Neuronal stem cell (in vitro differentiated cells): ENCODE measurements around the gene SOX5.

ENCODE experiments used
- DNase-seq: peaks from one replicate; pipeline ENCODE4 v3.0.0-alpha.2; 2013; ENCODE audit warnings: low spot score
- H2AFZ ChIP-seq: one replicate; pipeline ENCODE4 v1.6.1; 2013; ENCODE audit warnings: mild to moderate bottlenecking, low read length, inconsistent platforms
- H2AK5ac ChIP-seq: 2 replicates; pipeline ENCODE4 v1.6.1; 2013; ENCODE audit warnings: low read depth, mild to moderate bottlenecking, inconsistent platforms, low read length, moderate library complexity, mixed read lengths
- H2BK120ac ChIP-seq: 2 replicates; pipeline ENCODE4 v1.6.1; 2013; ENCODE audit warnings: low read depth, mild to moderate bottlenecking, inconsistent platforms, low read length, moderate library complexity, mixed read lengths
- H2BK12ac ChIP-seq: one replicate; pipeline ENCODE4 v1.6.1; 2013; ENCODE audit warnings: low read length, inconsistent platforms
- H2BK15ac ChIP-seq: 2 replicates; pipeline ENCODE4 v1.6.1; 2013; ENCODE audit warnings: mild to moderate bottlenecking, low read length, inconsistent platforms, mixed read lengths
- H2BK5ac ChIP-seq: one replicate; pipeline ENCODE4 v1.6.1; 2013; ENCODE audit warnings: inconsistent platforms, mild to moderate bottlenecking, low read length, moderate library complexity
- H3K14ac ChIP-seq: one replicate; pipeline ENCODE4 v1.6.1; 2013; ENCODE audit warnings: low read length, inconsistent platforms
- H3K18ac ChIP-seq: 2 replicates; pipeline ENCODE4 v1.6.1; 2013; ENCODE audit warnings: low read length, inconsistent platforms
- H3K23ac ChIP-seq: 2 replicates; pipeline ENCODE4 v1.6.1; 2013; ENCODE audit warnings: low read depth, mild to moderate bottlenecking, mixed read lengths, low read length, inconsistent platforms; ENCODE audit not compliant: poor library complexity
- H3K27ac ChIP-seq: replicated peaks from 3 replicates; pipeline ENCODE4 v1.5.1; 2013; ENCODE audit warnings: low read length, inconsistent platforms
- H3K27me3 ChIP-seq, 3 experiments: 2 replicates each; pipeline ENCODE4 v1.6.1; 2013; ENCODE audit warnings: low read length in 3 of 3, mild to moderate bottlenecking in 2 of 3, inconsistent platforms in 1 of 3, low read depth in 1 of 3, mixed read lengths in 1 of 3, moderate library complexity in 1 of 3; ENCODE audit not compliant: control insufficient read depth in 3 of 3, insufficient read depth in 3 of 3
- H3K36me3 ChIP-seq, 2 donors: replicated peaks in 1 of 2; 2 replicates each; pipeline ENCODE4 v1.6.1; 2013; ENCODE audit warnings: low read length in 2 of 2; ENCODE audit not compliant: control insufficient read depth in 2 of 2, insufficient read depth in 2 of 2
- H3K4ac ChIP-seq: 2 replicates; pipeline ENCODE4 v1.6.1; 2013; ENCODE audit warnings: inconsistent platforms, mild to moderate bottlenecking, low read length, moderate library complexity
- H3K4me1 ChIP-seq, 2 donors: 1 replicate in 1 of 2; 2 replicates in 1 of 2; pipeline ENCODE4 v1.6.1; 2013; ENCODE audit warnings: low read length in 2 of 2, low read depth in 1 of 2; ENCODE audit not compliant: control insufficient read depth in 2 of 2, insufficient read depth in 1 of 2
- H3K4me2 ChIP-seq: one replicate; pipeline ENCODE4 v1.6.1; 2013; ENCODE audit warnings: mild to moderate bottlenecking, low read length, inconsistent platforms; ENCODE audit not compliant: insufficient read depth, poor library complexity, severe bottlenecking
- H3K4me3 ChIP-seq, 2 donors: 2 replicates each; pipeline ENCODE4 v1.5.1; 2013; ENCODE audit warnings: low read length in 2 of 2, mild to moderate bottlenecking in 2 of 2, inconsistent platforms in 1 of 2, moderate library complexity in 1 of 2
- H3K79me1 ChIP-seq: one replicate; pipeline ENCODE4 v1.6.1; 2013; ENCODE audit warnings: low read depth, mild to moderate bottlenecking, inconsistent platforms, low read length, moderate library complexity
- H3K9ac ChIP-seq: one replicate; pipeline ENCODE4 v1.6.1; 2013; ENCODE audit warnings: mild to moderate bottlenecking, low read depth, low read length, inconsistent platforms; ENCODE audit not compliant: poor library complexity
- H3K9me3 ChIP-seq, 2 donors: replicated peaks in 1 of 2; 2 replicates each; pipeline versions ENCODE3 to v1.6.1; 2013; ENCODE audit warnings: low read length in 2 of 2, mild to moderate bottlenecking in 2 of 2, inconsistent platforms in 1 of 2, low read depth in 1 of 2, mixed read lengths in 1 of 2, moderate library complexity in 1 of 2; ENCODE audit not compliant: control insufficient read depth in 2 of 2, insufficient read depth in 1 of 2
- H4K8ac ChIP-seq: one replicate; pipeline ENCODE4 v1.6.1; 2013; ENCODE audit warnings: low read depth, mild to moderate bottlenecking, inconsistent platforms, low read length, moderate library complexity
- H4K91ac ChIP-seq: one replicate; pipeline ENCODE4 v1.6.1; 2013; ENCODE audit warnings: low read length, low read depth, mild to moderate bottlenecking, inconsistent platforms; ENCODE audit not compliant: poor library complexity
- WGBS, 2 donors: extraction: QIAGEN DNeasy Blood & Tissue Kit; methylation state at CpG; one replicate each; pipeline ENCODE4 v1.1.7; 2013; ENCODE audit warnings: missing lambda C conversion rate in 2 of 2, mixed read lengths in 1 of 2; ENCODE audit not compliant: insufficient read length in 2 of 2, insufficient replicate concordance in 1 of 2; ENCODE audit errors: extremely low coverage in 2 of 2; 5-methylcytosine and 5-hydroxymethylcytosine counted together

Gene SOX5

GRCh38 chr12:23855813-23856212, 93.7 kb downstream of the SOX5 start:
- no peak overlapping the region for H3K27ac ChIP-seq
- no peak overlapping the region for H4K91ac ChIP-seq
- no peak overlapping the region for H2AFZ ChIP-seq
- no peak overlapping the region for H3K4ac ChIP-seq
- peaks cover 4 to 19% of the 10 kb centered on the region in 2 donors for H3K9me3 ChIP-seq
- no peaks in the 10 kb centered on the region for H3K27me3 ChIP-seq
- no peak for DNase-seq
- no peak overlapping the region for H2AK5ac ChIP-seq
- no peak overlapping the region for H2BK120ac ChIP-seq
- no peak overlapping the region for H2BK15ac ChIP-seq
- no CpG with 5 or more reads among the region's 4 CpGs for WGBS, 2 donors
- H3K36me3 ChIP-seq: peaks cover 0 to 3% of the 10 kb centered on the region in 2 donors
- no peak overlapping the region for H2BK5ac ChIP-seq
- H3K9ac ChIP-seq: no peak overlapping the region
- H3K14ac ChIP-seq: no peak overlapping the region
- H3K4me2 ChIP-seq: peak overlapping the region; percentile 11
- no peak overlapping the region for H3K4me3 ChIP-seq
- no peak overlapping the region for H2BK12ac ChIP-seq
- H3K23ac ChIP-seq: no peak overlapping the region
- no peak overlapping the region for H3K18ac ChIP-seq
- no peak overlapping the region for H4K8ac ChIP-seq
- peaks cover 1 to 9% of the 10 kb centered on the region in 2 donors for H3K4me1 ChIP-seq
- H3K79me1 ChIP-seq: no peaks in the 10 kb centered on the region

DNA sequence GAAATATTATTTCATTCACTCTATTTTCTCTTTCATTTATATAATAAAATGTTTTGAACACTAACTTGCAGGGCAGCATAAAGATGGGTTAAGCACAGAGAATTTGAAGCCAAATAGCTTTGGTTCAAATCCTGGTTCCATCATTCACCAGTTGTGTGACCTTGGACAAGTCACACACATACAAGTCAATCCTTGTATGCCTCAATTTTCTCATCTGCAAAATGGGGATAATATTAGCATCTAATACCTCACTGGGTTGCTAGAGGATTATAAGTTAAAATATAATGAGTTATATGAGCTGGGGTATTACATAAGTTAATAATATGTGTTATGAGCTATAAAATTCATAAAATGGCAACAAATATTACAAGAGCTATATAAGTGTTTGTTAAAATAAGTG, 94.9 kb downstream of the SOX5 start:
- H3K27me3 ChIP-seq: no peaks in the 10 kb centered on the region
- no peak for DNase-seq
- H4K91ac ChIP-seq: no peak overlapping the region
- no peak overlapping the region for H3K4me3 ChIP-seq
- no peak overlapping the region for H3K23ac ChIP-seq
- no peak overlapping the region for H4K8ac ChIP-seq
- peaks cover 1 to 9% of the 10 kb centered on the region in 2 donors for H3K4me1 ChIP-seq
- H2BK5ac ChIP-seq: no peak overlapping the region
- no peak overlapping the region for H3K27ac ChIP-seq
- no peak overlapping the region for H3K4me2 ChIP-seq
- H3K14ac ChIP-seq: no peak overlapping the region
- H2BK15ac ChIP-seq: no peak overlapping the region
- H2AK5ac ChIP-seq: no peak overlapping the region
- no peak overlapping the region for H3K18ac ChIP-seq
- H3K9ac ChIP-seq: no peak overlapping the region
- H3K4ac ChIP-seq: no peak overlapping the region
- no peak overlapping the region for H2BK120ac ChIP-seq
- no peak overlapping the region for H2AFZ ChIP-seq
- H2BK12ac ChIP-seq: no peak overlapping the region
- peaks cover 0 to 3% of the 10 kb centered on the region in 2 donors for H3K36me3 ChIP-seq
- H3K9me3 ChIP-seq: peaks cover 4 to 12% of the 10 kb centered on the region in 2 donors
- H3K79me1 ChIP-seq: no peaks in the 10 kb centered on the region

- no peak overlapping the region for H2AFZ ChIP-seq
- no CpG with 5 or more reads among the region's 3 CpGs for WGBS, 2 donors
- H3K79me1 ChIP-seq: no peaks in the 10 kb centered on the region
- no peak overlapping the region for H4K8ac ChIP-seq
- no peak overlapping the region for H3K4ac ChIP-seq
- H3K23ac ChIP-seq: no peak overlapping the region
- H3K4me1 ChIP-seq: peaks cover 1 to 9% of the 10 kb centered on the region in 2 donors
- no peak overlapping the region for H3K4me3 ChIP-seq
- H3K4me2 ChIP-seq: no peak overlapping the region
- no peak overlapping the region for H3K14ac ChIP-seq
- no peak overlapping the region for H3K18ac ChIP-seq
- no peak overlapping the region for H3K9ac ChIP-seq
- peaks cover 0 to 5% of the 10 kb centered on the region in 2 donors for H3K9me3 ChIP-seq
- no peak overlapping the region for H4K91ac ChIP-seq
- no peak overlapping the region for H2BK12ac ChIP-seq
- H3K36me3 ChIP-seq: peaks cover 0 to 1% of the 10 kb centered on the region in 2 donors
- no peak for DNase-seq
- no peak overlapping the region for H2AK5ac ChIP-seq
- no peak overlapping the region for H2BK15ac ChIP-seq
- no peak overlapping the region for H2BK5ac ChIP-seq
- no peak overlapping the region for H3K27ac ChIP-seq
- H2BK120ac ChIP-seq: no peak overlapping the region
- H3K27me3 ChIP-seq: no peaks in the 10 kb centered on the region
These were observed 95.8 kb downstream of the SOX5 start for GRCh38 chr12:23853640-23854039.

- Histone ChIP-seq H2BK15ac (no peak overlapping the region), H3K9ac (no peak overlapping the region), H2AK5ac (no peak overlapping the region), H2BK12ac (no peak overlapping the region), H3K9me3 (no peaks in the 10 kb centered on the region), H3K79me1 (no peaks in the 10 kb centered on the region), H3K14ac (no peak overlapping the region), H3K27ac (no peak overlapping the region), H3K18ac (no peak overlapping the region), H4K8ac (no peak overlapping the region), H3K23ac (no peak overlapping the region), H3K4me1 (peaks cover 2 to 3% of the 10 kb centered on the region in 2 donors), H3K36me3 (no peaks in the 10 kb centered on the region), H2BK120ac (no peak overlapping the region), H3K4me3 (no peak overlapping the region), H4K91ac (no peak overlapping the region), H2AFZ (no peak overlapping the region), H3K4ac (no peak overlapping the region), H3K4me2 (no peak overlapping the region), H2BK5ac (no peak overlapping the region), H3K27me3 (no peaks in the 10 kb centered on the region)
- no CpG with 5 or more reads among the region's 2 CpGs for WGBS, 2 donors
- DNase-seq: no peak
These were observed 97.9 kb downstream of the SOX5 start for GRCh38 chr12:23851602-23852001.
